ENCODE results near the gene VEPH1.

DNA sequence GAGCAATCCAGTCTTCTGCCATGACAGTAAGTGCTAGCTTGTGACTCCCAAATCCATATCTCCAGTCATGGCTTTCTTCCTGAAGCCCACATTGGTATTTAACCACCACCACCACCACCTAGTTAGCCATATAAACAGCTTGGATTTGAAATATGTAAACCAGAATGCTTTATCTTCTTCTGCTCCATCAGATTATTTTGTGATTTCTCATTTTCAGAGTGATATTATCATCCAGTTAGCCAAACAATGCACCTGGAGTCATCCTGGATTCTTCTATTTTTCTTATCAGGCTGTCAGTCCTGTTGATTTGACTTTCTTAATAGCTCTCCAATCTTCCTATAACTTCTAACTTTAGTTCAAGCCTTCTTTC lies 190.9 kb downstream of the VEPH1 start:
- TF ChIP-seq, protein P1, sequence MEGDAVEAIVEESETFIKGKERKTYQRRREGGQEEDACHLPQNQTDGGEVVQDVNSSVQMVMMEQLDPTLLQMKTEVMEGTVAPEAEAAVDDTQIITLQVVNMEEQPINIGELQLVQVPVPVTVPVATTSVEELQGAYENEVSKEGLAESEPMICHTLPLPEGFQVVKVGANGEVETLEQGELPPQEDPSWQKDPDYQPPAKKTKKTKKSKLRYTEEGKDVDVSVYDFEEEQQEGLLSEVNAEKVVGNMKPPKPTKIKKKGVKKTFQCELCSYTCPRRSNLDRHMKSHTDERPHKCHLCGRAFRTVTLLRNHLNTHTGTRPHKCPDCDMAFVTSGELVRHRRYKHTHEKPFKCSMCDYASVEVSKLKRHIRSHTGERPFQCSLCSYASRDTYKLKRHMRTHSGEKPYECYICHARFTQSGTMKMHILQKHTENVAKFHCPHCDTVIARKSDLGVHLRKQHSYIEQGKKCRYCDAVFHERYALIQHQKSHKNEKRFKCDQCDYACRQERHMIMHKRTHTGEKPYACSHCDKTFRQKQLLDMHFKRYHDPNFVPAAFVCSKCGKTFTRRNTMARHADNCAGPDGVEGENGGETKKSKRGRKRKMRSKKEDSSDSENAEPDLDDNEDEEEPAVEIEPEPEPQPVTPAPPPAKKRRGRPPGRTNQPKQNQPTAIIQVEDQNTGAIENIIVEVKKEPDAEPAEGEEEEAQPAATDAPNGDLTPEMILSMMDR (IDR thresholded peaks at IDR 0.05; ENCODE audit: low read depth, low read length): no peak
- TF ChIP-seq EZH2phosphoT487 (IDR thresholded peaks at IDR 0.05; ENCODE audit: low read depth): no peak
